HEK293T (cell line): Measurements from ENCODE around the gene SH3RF1.

ENCODE experiments used
- ARNT ChIP-seq: fragments of 450-650 bp; IDR thresholded peaks from 2 replicates; pipeline ENCODE4 v1.6.1; 2017; ENCODE audit warnings: mild to moderate bottlenecking
- BHLHE40 ChIP-seq: fragments of 450-650 bp; IDR thresholded peaks from 2 replicates; pipeline ENCODE4 v1.6.1; 2016; ENCODE audit warnings: mild to moderate bottlenecking, moderate library complexity, borderline replicate concordance
- CTBP1 ChIP-seq: fragments of 450-650 bp; IDR thresholded peaks from 2 replicates; pipeline ENCODE4 v1.6.1; 2016; ENCODE audit warnings: borderline replicate concordance
- ELF4 ChIP-seq: fragments of 450-650 bp; IDR thresholded peaks from 2 replicates; pipeline ENCODE4 v1.6.1; 2017; ENCODE audit warnings: antibody characterized with exemption
- FOXA1 ChIP-seq: fragments of 450-650 bp; IDR thresholded peaks from 2 replicates; pipeline ENCODE4 v1.6.1; 2016; ENCODE audit warnings: mild to moderate bottlenecking
- FOXK2 ChIP-seq: fragments of 450-650 bp; IDR thresholded peaks from 2 replicates; pipeline ENCODE4 v1.6.1; 2016; ENCODE audit warnings: mild to moderate bottlenecking
- FOXM1 ChIP-seq: fragments of 450-650 bp; IDR thresholded peaks from 2 replicates; pipeline ENCODE4 v1.6.1; 2017; ENCODE audit warnings: mild to moderate bottlenecking, borderline replicate concordance
- HDGF ChIP-seq: fragments of 450-650 bp; IDR thresholded peaks from 2 replicates; pipeline ENCODE4 v1.6.1; 2017; ENCODE audit warnings: antibody characterized with exemption, borderline replicate concordance
- LEF1 ChIP-seq: fragments of 450-650 bp; IDR thresholded peaks from 2 replicates; pipeline ENCODE4 v1.6.1; 2017; ENCODE audit warnings: mild to moderate bottlenecking, borderline replicate concordance
- PKNOX1 ChIP-seq: fragments of 450-650 bp; IDR thresholded peaks from 2 replicates; pipeline ENCODE4 v1.6.1; 2016
- SP1 ChIP-seq: fragments of 450-650 bp; IDR thresholded peaks from 2 replicates; pipeline ENCODE4 v1.6.1; 2017
- SUZ12 ChIP-seq: fragments of 450-650 bp; IDR thresholded peaks from 2 replicates; pipeline ENCODE4 v1.6.1; 2016; ENCODE audit warnings: mild to moderate bottlenecking
- TARDBP ChIP-seq: fragments of 450-650 bp; IDR thresholded peaks from 2 replicates; pipeline ENCODE4 v1.6.1; 2016
- ZNF384 ChIP-seq: fragments of 450-650 bp; IDR thresholded peaks from 2 replicates; pipeline ENCODE4 v1.6.1; 2016

GRCh38 chr4:169205744-169206080 lies 65.0 kb downstream of the SH3RF1 start:
- no peak for TF ChIP-seq FOXM1
- no peak for TF ChIP-seq HDGF
- TF ChIP-seq SP1: no peak
- no peak for TF ChIP-seq TARDBP
- no peak for TF ChIP-seq BHLHE40
- no peak for TF ChIP-seq ELF4
- no peak for TF ChIP-seq LEF1
- no peak for TF ChIP-seq ARNT
- no peak for TF ChIP-seq FOXA1
- no peak for TF ChIP-seq FOXK2
- no peak for TF ChIP-seq PKNOX1
- no peak for TF ChIP-seq CTBP1
- no peak for TF ChIP-seq ZNF384
- no peak for TF ChIP-seq SUZ12
